GM06990 (cell line): ENCODE results near the gene ANKIB1.

Source experiments
- DNase-seq: peaks from one replicate; pipeline ENCODE4 v3.0.0-alpha.2; 2011; ENCODE audit not compliant: insufficient read length; ENCODE audit errors: extremely low read depth
- H3K27me3 ChIP-seq: replicated peaks from 2 replicates; pipeline ENCODE4 v1.6.0; 2011; ENCODE audit warnings: low read length; ENCODE audit not compliant: control insufficient read depth, insufficient read depth
- H3K36me3 ChIP-seq: 2 replicates; pipeline ENCODE4 v1.5.1; 2011; ENCODE audit warnings: low read length; ENCODE audit not compliant: control insufficient read depth, insufficient read depth
- H3K4me3 ChIP-seq: replicated peaks from 2 replicates; pipeline ENCODE4 v1.5.1; 2011; ENCODE audit warnings: low read depth, mild to moderate bottlenecking, control low read depth, low read length
- TF ChIP-seq, protein P1 (sequence below): IDR thresholded peaks from 2 replicates; pipeline ENCODE4 v1.5.1; 2011; ENCODE audit warnings: low read length, control low read depth, mild to moderate bottlenecking, inconsistent platforms; ENCODE audit not compliant: insufficient read depth, poor library complexity, severe bottlenecking

The ANKIB1 gene

DNA sequence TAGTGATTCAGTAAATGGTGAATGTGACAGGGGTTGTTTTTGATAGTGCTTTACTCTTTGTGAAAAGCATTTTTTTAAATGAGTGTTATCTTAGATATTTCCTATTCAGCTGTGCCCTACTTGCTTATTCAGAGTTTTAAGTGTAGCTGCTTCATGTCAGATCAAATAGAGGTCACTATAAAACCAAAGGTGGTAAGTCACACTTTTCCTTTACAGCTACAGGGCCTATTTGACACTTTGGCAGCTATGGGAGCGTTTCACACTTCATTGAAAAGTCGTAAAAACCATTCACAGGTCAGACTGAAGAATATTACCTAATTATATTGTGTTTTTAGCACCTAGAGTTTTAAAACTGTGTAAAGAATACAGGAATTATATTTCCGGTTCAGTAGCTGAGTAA, 67.3 kb downstream of the ANKIB1 start:
- no peak overlapping the region for H3K4me3 ChIP-seq
- TF ChIP-seq, protein P1, sequence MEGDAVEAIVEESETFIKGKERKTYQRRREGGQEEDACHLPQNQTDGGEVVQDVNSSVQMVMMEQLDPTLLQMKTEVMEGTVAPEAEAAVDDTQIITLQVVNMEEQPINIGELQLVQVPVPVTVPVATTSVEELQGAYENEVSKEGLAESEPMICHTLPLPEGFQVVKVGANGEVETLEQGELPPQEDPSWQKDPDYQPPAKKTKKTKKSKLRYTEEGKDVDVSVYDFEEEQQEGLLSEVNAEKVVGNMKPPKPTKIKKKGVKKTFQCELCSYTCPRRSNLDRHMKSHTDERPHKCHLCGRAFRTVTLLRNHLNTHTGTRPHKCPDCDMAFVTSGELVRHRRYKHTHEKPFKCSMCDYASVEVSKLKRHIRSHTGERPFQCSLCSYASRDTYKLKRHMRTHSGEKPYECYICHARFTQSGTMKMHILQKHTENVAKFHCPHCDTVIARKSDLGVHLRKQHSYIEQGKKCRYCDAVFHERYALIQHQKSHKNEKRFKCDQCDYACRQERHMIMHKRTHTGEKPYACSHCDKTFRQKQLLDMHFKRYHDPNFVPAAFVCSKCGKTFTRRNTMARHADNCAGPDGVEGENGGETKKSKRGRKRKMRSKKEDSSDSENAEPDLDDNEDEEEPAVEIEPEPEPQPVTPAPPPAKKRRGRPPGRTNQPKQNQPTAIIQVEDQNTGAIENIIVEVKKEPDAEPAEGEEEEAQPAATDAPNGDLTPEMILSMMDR, result no peak

DNA sequence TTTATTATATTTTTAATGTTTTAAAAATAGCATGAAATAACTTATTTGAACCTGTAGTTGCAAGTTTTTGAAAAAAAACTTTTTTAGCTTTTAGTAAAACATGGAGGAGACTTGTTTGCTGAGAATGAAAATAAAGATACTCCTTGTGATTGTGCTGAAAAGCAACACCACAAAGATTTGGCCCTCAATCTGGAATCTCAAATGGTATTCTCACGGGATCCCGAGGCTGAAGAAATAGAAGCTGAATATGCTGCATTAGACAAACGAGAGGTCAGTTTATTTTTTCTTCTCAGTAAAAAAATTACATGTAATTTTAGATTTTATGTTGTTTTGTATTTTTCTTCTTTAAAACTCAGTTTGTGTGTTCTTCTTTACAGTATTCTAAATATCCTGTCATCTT, 73.5 kb downstream of the ANKIB1 start:
- DNase-seq, result no peak
- TF ChIP-seq, protein P1, result no peak
- H3K36me3 ChIP-seq, result no peaks in the 10 kb centered on the region; the same call in 1 of the 2 replicates
- H3K4me3 ChIP-seq, result no peak overlapping the region
- no peaks in the 10 kb centered on the region for H3K27me3 ChIP-seq

More for the DNA sequence above, 67.3 kb downstream of the ANKIB1 start:
- DNase-seq, result no peak
- Histone ChIP-seq H3K36me3 (no peaks in the 10 kb centered on the region), H3K27me3 (no peaks in the 10 kb centered on the region)

DNA sequence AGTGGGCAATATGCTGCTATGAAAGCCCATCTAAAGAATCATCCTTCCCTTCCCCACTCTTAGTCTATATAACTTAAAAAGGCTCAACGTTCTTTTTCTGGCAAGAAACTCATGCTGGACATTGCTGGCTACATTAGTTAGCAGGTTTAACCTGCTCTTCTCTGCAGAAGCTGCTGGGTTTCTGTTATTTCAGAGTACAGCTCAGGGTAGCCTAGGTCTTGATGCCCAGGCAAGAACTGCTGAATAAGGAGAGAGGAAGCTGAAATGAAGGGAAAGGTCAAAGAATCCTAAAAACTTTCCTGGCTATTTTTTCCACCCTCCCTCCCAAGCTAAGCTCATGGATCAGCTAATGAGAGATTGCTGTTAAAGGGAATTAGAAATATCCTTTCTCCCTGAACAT, 79.4 kb downstream of the ANKIB1 start:
- DNase-seq, result no peak
- Histone ChIP-seq H3K36me3 (no peaks in the 10 kb centered on the region; the same call in 1 of the 2 replicates), H3K4me3 (no peak overlapping the region), H3K27me3 (no peaks in the 10 kb centered on the region)
- TF ChIP-seq, protein P1, result no peak

DNA sequence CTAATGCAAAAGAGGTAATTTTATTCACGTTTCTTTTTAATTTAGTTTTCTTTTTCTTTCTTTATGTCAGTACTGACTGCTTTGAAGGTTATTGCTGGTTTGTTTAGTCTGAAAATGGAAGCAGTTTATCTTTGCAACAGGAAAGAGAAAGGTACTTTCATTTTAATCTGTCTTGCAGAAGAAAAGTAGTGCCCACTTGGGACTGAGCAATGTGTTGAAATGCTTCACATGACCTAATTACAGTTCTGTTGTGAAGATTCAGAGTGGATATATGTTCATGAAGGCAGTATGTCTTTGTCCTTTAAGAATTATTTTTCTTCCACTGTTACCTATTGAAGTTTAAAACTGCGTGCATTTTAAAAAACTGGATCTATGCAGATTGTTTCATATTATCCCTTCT, 80.1 kb downstream of the ANKIB1 start:
- no peak for DNase-seq
- TF ChIP-seq, protein P1, result no peak
- no peaks in the 10 kb centered on the region; the same call in 1 of the 2 replicates for H3K36me3 ChIP-seq
- no peaks in the 10 kb centered on the region for H3K27me3 ChIP-seq
- H3K4me3 ChIP-seq, result no peak overlapping the region

DNA sequence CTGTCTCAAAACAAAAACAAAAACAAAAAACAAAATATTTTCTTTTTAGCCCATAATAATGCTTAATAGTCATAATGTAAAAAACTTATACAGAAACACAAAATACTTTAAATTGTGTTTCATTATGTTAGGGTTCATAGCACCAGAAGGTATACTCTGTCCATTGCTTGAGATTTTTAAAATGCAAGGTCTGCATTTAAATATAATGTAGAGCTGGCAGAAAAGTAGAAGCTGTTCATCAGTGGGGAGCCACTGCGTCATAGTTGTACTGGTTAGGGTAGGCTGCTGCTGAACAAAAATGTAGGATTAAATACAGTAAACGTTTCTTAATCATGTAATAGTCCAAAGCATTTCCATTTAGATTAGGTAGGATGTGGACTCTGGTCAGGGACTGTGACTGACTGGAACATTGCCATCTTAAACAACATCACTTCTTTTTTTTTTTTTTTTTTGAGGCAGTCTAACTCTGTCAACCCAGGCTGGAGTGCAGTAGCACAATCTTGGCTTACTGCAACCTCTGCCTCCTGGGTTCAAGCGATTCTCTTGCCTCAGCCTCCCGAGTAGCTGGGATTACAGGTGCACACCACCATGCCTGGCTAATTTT, 85.2 kb downstream of the ANKIB1 start:
- Histone ChIP-seq H3K4me3 (no peak overlapping the region), H3K27me3 (no peaks in the 10 kb centered on the region), H3K36me3 (peaks cover 1% of the 10 kb centered on the region; the same call in 1 of the 2 replicates)
- DNase-seq, result no peak
- TF ChIP-seq, protein P1, result no peak

DNA sequence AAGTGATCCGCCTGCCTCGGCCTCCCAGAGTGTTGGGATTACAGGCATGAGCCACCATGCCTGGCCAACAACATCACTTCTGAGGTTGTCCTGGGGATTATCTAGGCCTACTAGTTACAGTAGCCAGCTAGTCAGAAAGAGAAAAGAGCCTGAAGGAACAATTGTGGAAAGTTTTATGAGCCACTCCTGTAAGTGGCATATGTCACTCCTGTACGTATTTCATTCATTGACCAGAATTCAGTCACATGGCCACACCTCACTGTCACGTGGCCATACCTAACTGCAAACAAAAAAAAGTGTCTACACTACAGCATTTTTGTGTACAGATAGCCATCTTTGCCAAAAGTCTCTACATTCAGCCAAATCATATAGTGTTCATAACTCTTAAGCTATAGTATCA, 85.7 kb downstream of the ANKIB1 start:
- Histone ChIP-seq H3K4me3 (no peak overlapping the region), H3K27me3 (no peaks in the 10 kb centered on the region), H3K36me3 (peaks cover 1% of the 10 kb centered on the region; the same call in 1 of the 2 replicates)
- TF ChIP-seq, protein P1, result no peak
- no peak for DNase-seq
